Sigmoid colon (tissue), 7 donors: ENCODE measurements around the gene KEL. TPM values are rescaled to one million over a fixed set of nuclear protein-coding genes. Genes with fewer than 3 reads are reported as not detected.

Source experiments
- DNase-seq: peaks from one replicate; pipeline ENCODE4 v3.0.0-alpha.2; 2019
- H3K27ac ChIP-seq, 4 donors: fragments of 200-600 bp; sonication (generic); one replicate each; pipeline ENCODE4 v1.5.1; 2016 to 2019; ENCODE audit warnings: mild to moderate bottlenecking in 1 of 4
- H3K27me3 ChIP-seq, 3 donors: fragments of 200-600 bp; sonication (generic); one replicate each; pipeline ENCODE4 v1.5.1; 2019; ENCODE audit warnings: mild to moderate bottlenecking in 1 of 3
- H3K36me3 ChIP-seq, 4 donors: fragments of 200-600 bp; sonication (generic); one replicate each; pipeline ENCODE4 v1.5.1; 2016 to 2019
- H3K4me1 ChIP-seq, 4 donors: fragments of 200-600 bp; sonication (generic); one replicate each; pipeline ENCODE4 v1.5.1; 2017 to 2019
- H3K4me3 ChIP-seq, 4 donors: fragments of 200-600 bp; sonication (generic); one replicate each; pipeline ENCODE4 v1.5.1; 2017 to 2019; ENCODE audit warnings: mild to moderate bottlenecking in 2 of 4, moderate library complexity in 1 of 4
- H3K9me3 ChIP-seq, 4 donors: fragments of 200-600 bp in 3 of 4; sonication (generic) in 3 of 4; one replicate each; pipeline versions ENCODE4 v1.5.1 to v1.6.1; 2013 to 2019
- CTCF ChIP-seq, 4 experiments: fragments of 450-650 bp in 3 of 4; fragments of 200-600 bp in 1 of 4; IDR thresholded peaks; one replicate each; pipeline ENCODE4 v1.5.1; 2016 to 2019; ENCODE audit warnings: antibody characterized with exemption in 4 of 4, mild to moderate bottlenecking in 3 of 4, moderate library complexity in 2 of 4
- EP300 ChIP-seq, 4 donors: sonication (generic); formaldehyde crosslinking; IDR thresholded peaks; one replicate each; pipeline ENCODE4 v1.6.1; 2017; ENCODE audit warnings: antibody characterized with exemption in 4 of 4
- POLR2A ChIP-seq, 2 donors: fragments of 450-650 bp; IDR thresholded peaks; one replicate each; pipeline ENCODE4 v1.6.1; 2016; ENCODE audit warnings: antibody characterized with exemption in 2 of 2, mild to moderate bottlenecking in 2 of 2, moderate library complexity in 2 of 2
- POLR2AphosphoS5 ChIP-seq, 4 donors: sonication (generic); formaldehyde crosslinking; IDR thresholded peaks; one replicate each; pipeline ENCODE4 v1.6.1; 2017; ENCODE audit warnings: antibody characterized with exemption in 4 of 4
- WGBS, 2 donors: extraction: QIAGEN DNeasy Blood & Tissue Kit; methylation state at CpG; one replicate each; pipeline ENCODE4 v1.1.7; 2013; 5-methylcytosine and 5-hydroxymethylcytosine counted together
- intact Hi-C: fragments of 100-400 bp; cut with DNase I; formaldehyde crosslinking; loops from one replicate; pipeline ENCODE4 v1.15.1; 2023
- polyA plus RNA-seq, 3 donors: library from polyadenylated mRNA; stranded (reverse); fragments of 200-250 nt; gene quantifications; one replicate each; pipeline ENCODE4 v1.2.3, GENCODE V29; 2013
- total RNA-seq, 4 donors: library from RNA; depleted of rRNA; stranded (reverse); fragments of >200 nt; gene quantifications; one replicate each; pipeline ENCODE4 v1.1.0, GENCODE V29; 2016
- donor health status: healthy with polysubstance abuse.
- donor health status: Bipolar disorder and iron deficiency.
- donor health status: healthy.

KEL gene
- total and polyA plus RNA-seq, 7 donors: 0.28 to 0.69 TPM; not detected in 5

- Histone ChIP-seq H3K36me3 (no peaks in the 10 kb centered on the region), H3K27me3 (no peaks in the 10 kb centered on the region), H3K4me1 (no peaks in the 10 kb centered on the region), H3K4me3 (no peak overlapping the region), H3K9me3 (no peaks in the 10 kb centered on the region), H3K27ac (no peak overlapping the region)
- intact Hi-C loops: no loop called here
- TF ChIP-seq POLR2AphosphoS5 (IDR thresholded peaks at IDR 0.05) (no peak), EP300 (IDR thresholded peaks at IDR 0.05) (no peak), CTCF (IDR thresholded peaks at IDR 0.05) (no peak), POLR2A (IDR thresholded peaks at IDR 0.05) (no peak)
- WGBS, 2 donors: 73 to 78% methylated on average over 12 of the region's 12 CpGs
- DNase-seq: no peak
Measured at GRCh38 chr7:142894112-142894984, 67.8 kb downstream of the KEL start.

GRCh38 chr7:142892951-142893350 lies 69.2 kb downstream of the KEL start:
- DNase-seq: no peak
- TF ChIP-seq CTCF (IDR thresholded peaks at IDR 0.05) (no peak), EP300 (IDR thresholded peaks at IDR 0.05) (no peak), POLR2AphosphoS5 (IDR thresholded peaks at IDR 0.05) (no peak), POLR2A (IDR thresholded peaks at IDR 0.05) (no peak)
- Histone ChIP-seq H3K9me3 (no peaks in the 10 kb centered on the region), H3K4me3 (no peak overlapping the region), H3K27me3 (no peaks in the 10 kb centered on the region), H3K36me3 (no peaks in the 10 kb centered on the region), H3K4me1 (no peaks in the 10 kb centered on the region), H3K27ac (no peak overlapping the region)
- intact Hi-C loops: no loop called here
- 85 to 89% methylated on average over 5 of the region's 5 CpGs for WGBS, 2 donors

- no peak for DNase-seq
- no peaks in the 10 kb centered on the region for H3K9me3 ChIP-seq
- H3K36me3 ChIP-seq: no peaks in the 10 kb centered on the region
- 86 to 89% methylated on average over 10 of the region's 10 CpGs for WGBS, 2 donors
- no peak overlapping the region for H3K4me3 ChIP-seq
- H3K27me3 ChIP-seq: no peaks in the 10 kb centered on the region
- intact Hi-C loops: no loop called here
- TF ChIP-seq POLR2AphosphoS5 (IDR thresholded peaks at IDR 0.05): no peak
- no peak for TF ChIP-seq CTCF (IDR thresholded peaks at IDR 0.05)
- no peak for TF ChIP-seq EP300 (IDR thresholded peaks at IDR 0.05)
- no peak for TF ChIP-seq POLR2A (IDR thresholded peaks at IDR 0.05)
- H3K27ac ChIP-seq: no peak overlapping the region
- no peaks in the 10 kb centered on the region for H3K4me1 ChIP-seq
Measured at GRCh38 chr7:142891490-142892082, 70.6 kb downstream of the KEL start.

Other genes starting within 250 kb of the KEL start
- not detected for gene PRSS1, start 212.9 kb downstream of the KEL start, total RNA-seq
- 10 to 100 TPM in 1 of 3 donors, 1 to 10 TPM in 1, under 1 TPM in 1; 0.67 to 25.8 (median 1.8) TPM for gene PRSS1, start 212.9 kb downstream of the KEL start, polyA plus RNA-seq
- gene PRSS2, start 191.4 kb downstream of the KEL start, total RNA-seq: not detected
- 10 to 100 TPM in 1 of 3 donors, 1 to 10 TPM in 2; 1.4 to 30.0 (median 3.0) TPM for gene PRSS2, start 191.4 kb downstream of the KEL start, polyA plus RNA-seq
- 10 to 100 TPM in 2 of 4 donors, 1 to 10 TPM in 2; 6.7 to 13.6 (median 10.2) TPM for gene EPHB6, start 107.3 kb downstream of the KEL start, total RNA-seq
- gene EPHB6, start 107.3 kb downstream of the KEL start, polyA plus RNA-seq: 1 to 10 TPM; 1.2 to 5.6 (median 1.2) TPM
- not detected for gene TRPV6, start 76.6 kb downstream of the KEL start, total RNA-seq
- gene TRPV6, start 76.6 kb downstream of the KEL start, polyA plus RNA-seq: under 1 TPM in 2 of 3 donors, not detected in 1; 0.19 to 0.60 TPM
- not detected for gene TRPV5, start 28.6 kb downstream of the KEL start, total RNA-seq
- gene TRPV5, start 28.6 kb downstream of the KEL start, polyA plus RNA-seq: under 1 TPM in 1 of 3 donors, not detected in 2; 0.03 TPM
- gene LLCFC1, start 22.9 kb downstream of the KEL start, total RNA-seq: not detected
- not detected for gene LLCFC1, start 22.9 kb downstream of the KEL start, polyA plus RNA-seq
- gene OR9A2, start 64.8 kb upstream of the KEL start, total RNA-seq: not detected
- not detected for gene OR9A2, start 64.8 kb upstream of the KEL start, polyA plus RNA-seq
- not detected for gene OR6V1, start 90.0 kb upstream of the KEL start, total RNA-seq
- gene OR6V1, start 90.0 kb upstream of the KEL start, polyA plus RNA-seq: not detected
- not detected for gene PIP, start 169.7 kb upstream of the KEL start, total RNA-seq
- gene PIP, start 169.7 kb upstream of the KEL start, polyA plus RNA-seq: not detected
- not detected for gene TAS2R39, start 221.1 kb upstream of the KEL start, total RNA-seq
- not detected for gene TAS2R39, start 221.1 kb upstream of the KEL start, polyA plus RNA-seq